K562 (cell line): ENCODE measurements around the gene CMSS1. TPM values are rescaled to one million over a fixed set of nuclear protein-coding genes. Genes with fewer than 3 reads are reported as not detected.
A peak's percentile ranks its signal among the peaks of the same experiment; 100 is the strongest.

Source experiments
- CBFA2T2 ChIP-seq: fragments of 450-650 bp; conservative IDR thresholded peaks from 2 replicates; pipeline ENCODE4 v1.6.1; 2017; ENCODE audit warnings: mild to moderate bottlenecking
- CHD7 ChIP-seq: fragments of 200-600 bp; sonication (generic); IDR thresholded peaks from one replicate; pipeline ENCODE4 v1.6.1; 2012; ENCODE audit warnings: mild to moderate bottlenecking, low read depth, low read length, inconsistent platforms
- FOSL1 ChIP-seq: fragments of 200-800 bp; sonication (Bioruptor generic); conservative IDR thresholded peaks from 2 replicates; pipeline ENCODE4 v1.6.1; 2016; ENCODE audit warnings: missing genetic modification characterization, missing compliant biosample characterization
- GTF2A2 ChIP-seq: IDR thresholded peaks from 2 replicates; pipeline ENCODE4 v1.6.1; 2016; ENCODE audit warnings: mild to moderate bottlenecking, missing genetic modification characterization, missing compliant biosample characterization
- HNRNPLL ChIP-seq: fragments of 200-400 bp; formaldehyde crosslinking; IDR thresholded peaks from 2 replicates; pipeline ENCODE4 v1.6.1; 2017; ENCODE audit warnings: low read length, low read depth, mild to moderate bottlenecking; ENCODE audit not compliant: poor library complexity, severe bottlenecking
- KDM1A ChIP-seq, 2 experiments: fragments of 450-650 bp; IDR thresholded peaks; 2 replicates each; pipeline ENCODE4 v1.6.1; 2016; ENCODE audit warnings: mild to moderate bottlenecking in 2 of 2
- MIER1 ChIP-seq: fragments of 450-650 bp; IDR thresholded peaks from 2 replicates; pipeline ENCODE4 v1.6.1; 2016; ENCODE audit warnings: antibody characterized with exemption, mild to moderate bottlenecking, low read depth
- NR4A1 ChIP-seq, 2 experiments: fragments of 250-450 bp in 1 of 2; fragments of 450-650 bp in 1 of 2; sonication (Bioruptor Pico) in 1 of 2; IDR thresholded peaks; 2 replicates each; pipeline versions ENCODE4 v1.4.0 to v1.6.1; 2016 to 2020; ENCODE audit warnings: mild to moderate bottlenecking in 2 of 2, missing compliant biosample characterization in 1 of 2, missing genetic modification characterization in 1 of 2, moderate library complexity in 1 of 2
- RBFOX2 ChIP-seq: fragments of 200-400 bp; formaldehyde crosslinking; IDR thresholded peaks from 2 replicates; pipeline ENCODE4 v1.6.1; 2017; ENCODE audit warnings: low read depth, mild to moderate bottlenecking, low read length, moderate library complexity
- SAFB ChIP-seq: fragments of 200-400 bp; formaldehyde crosslinking; IDR thresholded peaks from 2 replicates; pipeline ENCODE4 v1.6.1; 2017; ENCODE audit warnings: low read depth, low read length, borderline replicate concordance
- ZEB2 ChIP-seq: fragments of 450-650 bp; IDR thresholded peaks from 2 replicates; pipeline ENCODE4 v1.6.1; 2016
- ZFP30 ChIP-seq: fragments of 250-450 bp; sonication (Bioruptor Pico); IDR thresholded peaks from 2 replicates; pipeline ENCODE4 v1.8.0; 2022; ENCODE audit warnings: moderate library complexity, mild to moderate bottlenecking, inconsistent platforms, borderline replicate concordance
- ZNF311 ChIP-seq: fragments of 250-450 bp; sonication (Bioruptor Pico); IDR thresholded peaks from 2 replicates; pipeline ENCODE4 v1.4.0; 2020; ENCODE audit warnings: mild to moderate bottlenecking, moderate library complexity
- ZNF354B ChIP-seq: fragments of 250-450 bp; sonication (Bioruptor Pico); IDR thresholded peaks from 2 replicates; pipeline ENCODE4 v1.4.0; 2020
- ZNF507 ChIP-seq: conservative IDR thresholded peaks from 2 replicates; pipeline ENCODE4 v1.6.1; 2017; ENCODE audit warnings: missing genetic modification characterization, missing compliant biosample characterization
- ZNF589 ChIP-seq: fragments of 200-800 bp; sonication (Bioruptor generic); IDR thresholded peaks from 2 replicates; pipeline ENCODE4 v1.6.1; 2016; ENCODE audit warnings: low read depth, missing genetic modification characterization, missing compliant biosample characterization
- polyA plus RNA-seq, 8 experiments: library from polyadenylated mRNA; depleted of rRNA in 4 of 8; stranded (reverse) in 5 of 8; unstranded in 3 of 8; fragments of >200 nt; fragmentation: Nextera tagmentation in 2 of 8; fragmentation: Illumina TruSeq in 1 of 8; extraction: Ambion mirVana in 2 of 8; extraction: Trizol in 1 of 8; gene quantifications; 2 replicates each; pipeline versions ENCODE4 v1.2.1 to v1.2.3, GENCODE V29; 2011 to 2014; ENCODE audit warnings: inconsistent platforms in 1 of 8, missing spikeins in 1 of 8
- total RNA-seq, 7 experiments: library from RNA; depleted of rRNA in 6 of 7; stranded (reverse); fragments of >200 nt in 6 of 7; fragmentation: Illumina TruSeq in 2 of 7; extraction: Trizol in 2 of 7; gene quantifications; 2 replicates each; pipeline versions ENCODE4 v1.2.1 to v1.2.3, GENCODE V29; 2011 to 2021; ENCODE audit warnings: low replicate concordance in 1 of 7
- TF ChIP-seq, protein P1 (sequence below): fragments of 450-650 bp; IDR thresholded peaks from 2 replicates; pipeline ENCODE4 v1.6.1; 2017; ENCODE audit warnings: mild to moderate bottlenecking, moderate library complexity

Gene CMSS1
- total and polyA plus RNA-seq, 9 of the 15 experiments (the other 6 are each of a cell fraction or from before 2014, with no cell fraction given), result 46.9 to 109 (median 72.3) TPM

GRCh38 chr3:99901200-99901926 lies 83.7 kb downstream of the CMSS1 start (continued):
- TF ChIP-seq CHD7 (no peak), ZNF589 (no peak), ZNF311 (CRISPR knock-in tag) (no peak), ZEB2 (no peak), ZNF354B (CRISPR knock-in tag) (no peak), FOSL1 (peak; percentile 74), ZNF507 (tag) (no peak), MIER1 (no peak), RBFOX2 (no peak), GTF2A2 (no peak), SAFB (no peak), KDM1A (IDR thresholded peaks at IDR 0.05) (no peak), CBFA2T2 (no peak), ZFP30 (no peak), HNRNPLL (no peak), NR4A1 (CRISPR knock-in tag; IDR thresholded peaks at IDR 0.05) (no peak), NR4A1 (tag; IDR thresholded peaks at IDR 0.05) (no peak)
- TF ChIP-seq, protein P1, sequence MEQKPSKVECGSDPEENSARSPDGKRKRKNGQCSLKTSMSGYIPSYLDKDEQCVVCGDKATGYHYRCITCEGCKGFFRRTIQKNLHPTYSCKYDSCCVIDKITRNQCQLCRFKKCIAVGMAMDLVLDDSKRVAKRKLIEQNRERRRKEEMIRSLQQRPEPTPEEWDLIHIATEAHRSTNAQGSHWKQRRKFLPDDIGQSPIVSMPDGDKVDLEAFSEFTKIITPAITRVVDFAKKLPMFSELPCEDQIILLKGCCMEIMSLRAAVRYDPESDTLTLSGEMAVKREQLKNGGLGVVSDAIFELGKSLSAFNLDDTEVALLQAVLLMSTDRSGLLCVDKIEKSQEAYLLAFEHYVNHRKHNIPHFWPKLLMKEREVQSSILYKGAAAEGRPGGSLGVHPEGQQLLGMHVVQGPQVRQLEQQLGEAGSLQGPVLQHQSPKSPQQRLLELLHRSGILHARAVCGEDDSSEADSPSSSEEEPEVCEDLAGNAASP, result no peak
